Measurements from ENCODE around the gene MX1.

The MX1 gene

DNA sequence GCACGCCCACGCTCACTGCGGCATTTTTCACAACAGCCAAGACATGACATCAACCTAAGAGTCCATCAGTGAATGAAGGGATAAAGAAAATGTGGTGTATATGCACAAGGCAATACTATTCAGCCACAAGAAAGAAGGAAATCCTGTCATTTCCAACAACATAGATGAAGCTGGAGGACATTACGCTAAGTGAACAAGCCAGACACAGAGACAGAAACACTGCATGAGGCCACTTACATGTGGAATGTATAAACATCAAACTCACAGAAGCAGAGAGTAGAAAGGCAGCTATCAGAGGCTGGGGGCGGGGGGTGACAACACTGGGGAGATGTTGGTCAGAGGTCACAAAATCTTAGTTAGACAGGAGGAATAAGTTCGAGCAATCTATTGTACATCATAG lies 61.0 kb downstream of the MX1 start:
- Mint-ChIP-seq H3K4me3 (no peak overlapping the region), H3K27me3 (ENCODE audit: low read depth, poor library complexity) (peaks cover 6% of the 10 kb centered on the region), H3K36me3 (ENCODE audit: low read depth) (no peaks in the 10 kb centered on the region), H3K4me1 (peaks cover 16% of the 10 kb centered on the region), H3K9me3 (no peaks in the 10 kb centered on the region), H3K27ac (no peak overlapping the region)
- no peak for DNase-seq
- TF ChIP-seq, protein P1, sequence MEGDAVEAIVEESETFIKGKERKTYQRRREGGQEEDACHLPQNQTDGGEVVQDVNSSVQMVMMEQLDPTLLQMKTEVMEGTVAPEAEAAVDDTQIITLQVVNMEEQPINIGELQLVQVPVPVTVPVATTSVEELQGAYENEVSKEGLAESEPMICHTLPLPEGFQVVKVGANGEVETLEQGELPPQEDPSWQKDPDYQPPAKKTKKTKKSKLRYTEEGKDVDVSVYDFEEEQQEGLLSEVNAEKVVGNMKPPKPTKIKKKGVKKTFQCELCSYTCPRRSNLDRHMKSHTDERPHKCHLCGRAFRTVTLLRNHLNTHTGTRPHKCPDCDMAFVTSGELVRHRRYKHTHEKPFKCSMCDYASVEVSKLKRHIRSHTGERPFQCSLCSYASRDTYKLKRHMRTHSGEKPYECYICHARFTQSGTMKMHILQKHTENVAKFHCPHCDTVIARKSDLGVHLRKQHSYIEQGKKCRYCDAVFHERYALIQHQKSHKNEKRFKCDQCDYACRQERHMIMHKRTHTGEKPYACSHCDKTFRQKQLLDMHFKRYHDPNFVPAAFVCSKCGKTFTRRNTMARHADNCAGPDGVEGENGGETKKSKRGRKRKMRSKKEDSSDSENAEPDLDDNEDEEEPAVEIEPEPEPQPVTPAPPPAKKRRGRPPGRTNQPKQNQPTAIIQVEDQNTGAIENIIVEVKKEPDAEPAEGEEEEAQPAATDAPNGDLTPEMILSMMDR (IDR thresholded peaks at IDR 0.05): no peak

DNA sequence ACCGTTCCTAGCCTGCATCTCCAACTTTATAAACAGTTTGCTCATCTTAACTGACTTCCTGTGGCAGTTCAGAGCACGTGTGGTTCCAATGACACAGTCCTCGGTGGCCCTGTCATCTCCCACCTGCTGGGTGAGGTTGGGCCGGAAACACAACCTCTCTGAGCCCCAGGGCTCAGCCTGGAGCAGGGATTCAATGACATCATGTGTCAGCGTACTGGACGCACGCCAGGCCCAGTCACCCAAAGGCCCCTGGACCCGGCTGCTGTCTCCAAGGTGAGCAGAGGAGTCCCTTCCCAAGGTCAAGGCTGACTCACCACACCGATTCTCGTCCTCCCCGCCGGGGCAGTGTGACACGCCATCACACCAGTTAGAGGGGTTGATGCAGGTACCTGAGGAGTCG lies 62.0 kb downstream of the MX1 start:
- peaks cover 11% of the 10 kb centered on the region for H3K4me1 Mint-ChIP-seq
- no peaks in the 10 kb centered on the region for H3K9me3 Mint-ChIP-seq
- TF ChIP-seq, protein P1 (IDR thresholded peaks at IDR 0.05): no peak
- H3K36me3 Mint-ChIP-seq (ENCODE audit: low read depth): no peaks in the 10 kb centered on the region
- DNase-seq: no peak
- H3K27me3 Mint-ChIP-seq (ENCODE audit: low read depth, poor library complexity): peaks cover 6% of the 10 kb centered on the region
- H3K4me3 Mint-ChIP-seq: no peak overlapping the region
- no peak overlapping the region for H3K27ac Mint-ChIP-seq

DNA sequence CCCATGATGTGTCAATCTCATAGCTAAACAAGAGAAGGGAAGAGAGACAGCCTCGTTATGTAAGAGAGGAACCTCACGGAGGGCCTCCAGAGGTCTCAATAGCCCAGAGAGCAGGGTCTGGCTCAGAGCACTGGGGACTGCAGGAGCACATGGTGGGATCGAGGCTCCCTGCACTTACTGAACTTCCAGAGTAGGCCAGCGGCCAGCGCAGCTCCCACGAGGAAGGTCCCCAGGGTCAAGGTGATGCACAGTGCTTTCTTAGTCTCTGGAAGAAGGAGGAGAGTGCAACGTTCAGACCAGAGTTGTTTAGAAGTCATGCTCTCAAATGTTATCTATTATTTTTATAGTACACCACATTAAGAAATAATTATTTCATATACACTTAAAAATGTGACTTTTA lies 63.3 kb downstream of the MX1 start:
- Mint-ChIP-seq H3K27ac (peak overlapping the region; percentile 29), H3K9me3 (no peaks in the 10 kb centered on the region), H3K27me3 (ENCODE audit: low read depth, poor library complexity) (peaks cover 6% of the 10 kb centered on the region), H3K36me3 (ENCODE audit: low read depth) (no peaks in the 10 kb centered on the region), H3K4me3 (no peak overlapping the region), H3K4me1 (peaks cover 18% of the 10 kb centered on the region)
- DNase-seq: no peak
- TF ChIP-seq, protein P1 (IDR thresholded peaks at IDR 0.05): no peak

DNA sequence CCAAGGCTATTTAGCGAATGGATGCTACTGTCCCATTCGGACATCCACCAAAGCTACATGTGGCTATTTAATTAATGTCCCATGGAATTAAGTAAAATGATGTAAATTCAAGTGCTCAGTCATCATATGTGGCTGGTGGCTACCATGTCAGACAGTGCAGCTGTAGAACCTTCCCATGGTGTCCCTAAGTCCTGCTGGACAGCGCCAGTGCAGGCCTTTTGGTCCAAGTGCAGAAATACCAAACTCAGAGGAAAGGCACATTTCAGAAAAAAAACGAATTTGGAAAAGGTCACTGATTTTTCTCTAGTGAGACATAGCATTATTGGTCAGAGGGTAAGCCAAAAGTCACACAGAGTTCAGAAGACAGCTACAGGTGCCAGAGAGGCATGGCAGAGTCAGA lies 64.3 kb downstream of the MX1 start:
- H3K36me3 Mint-ChIP-seq (ENCODE audit: low read depth): no peaks in the 10 kb centered on the region
- TF ChIP-seq, protein P1 (IDR thresholded peaks at IDR 0.05): no peak
- no peaks in the 10 kb centered on the region for H3K9me3 Mint-ChIP-seq
- peaks cover 18% of the 10 kb centered on the region for H3K4me1 Mint-ChIP-seq
- no peak for DNase-seq
- no peak overlapping the region for H3K4me3 Mint-ChIP-seq
- no peak overlapping the region for H3K27ac Mint-ChIP-seq
- peaks cover 6% of the 10 kb centered on the region for H3K27me3 Mint-ChIP-seq (ENCODE audit: low read depth, poor library complexity)

DNA sequence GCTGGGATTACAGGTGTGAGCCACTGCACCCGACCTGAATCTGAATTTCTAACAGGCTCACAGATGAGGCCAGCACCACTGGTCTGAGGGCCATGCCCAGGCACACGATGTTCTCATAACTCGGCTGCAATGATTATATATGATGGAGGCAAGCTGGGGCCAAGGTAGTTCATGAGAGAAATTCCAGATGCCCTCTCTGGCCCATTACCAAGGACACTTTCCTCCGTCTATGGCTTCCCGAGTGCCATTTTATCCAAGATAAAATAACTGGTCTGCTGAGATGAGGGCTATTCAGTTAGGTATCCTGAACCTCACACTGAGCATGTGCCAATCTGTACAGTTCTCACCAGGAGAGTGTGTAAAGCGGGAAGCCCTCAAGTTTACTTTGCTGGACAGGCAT lies 65.4 kb downstream of the MX1 start:
- H3K36me3 Mint-ChIP-seq (ENCODE audit: low read depth): no peaks in the 10 kb centered on the region

DNA sequence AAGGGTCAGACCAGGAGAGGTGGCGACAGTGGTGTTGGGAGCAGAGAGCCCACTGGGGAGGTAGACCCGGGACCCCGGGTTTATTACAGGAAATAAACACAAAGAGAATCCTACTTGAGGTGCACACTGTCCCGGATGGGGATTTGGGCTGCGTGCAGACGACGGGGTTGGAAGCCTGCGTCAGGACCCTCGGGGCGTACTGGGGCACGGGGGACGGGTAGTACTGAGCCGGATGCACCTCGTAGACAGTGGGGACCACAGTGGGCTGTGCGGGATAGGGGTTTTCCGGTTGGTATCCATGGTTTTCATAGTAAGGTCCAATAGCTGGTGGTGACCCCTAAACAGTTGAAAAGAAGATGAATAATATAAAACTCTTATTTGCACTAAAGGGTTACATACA lies 68.2 kb downstream of the MX1 start:
- H3K27ac Mint-ChIP-seq: no peak overlapping the region
- peaks cover 20% of the 10 kb centered on the region for H3K27me3 Mint-ChIP-seq (ENCODE audit: low read depth, poor library complexity)
- H3K9me3 Mint-ChIP-seq: no peaks in the 10 kb centered on the region
- no peak overlapping the region for H3K4me3 Mint-ChIP-seq
- H3K4me1 Mint-ChIP-seq: peaks cover 14% of the 10 kb centered on the region
- TF ChIP-seq, protein P1 (IDR thresholded peaks at IDR 0.05): no peak
- no peaks in the 10 kb centered on the region for H3K36me3 Mint-ChIP-seq (ENCODE audit: low read depth)
- DNase-seq: no peak

More for the DNA sequence above, 65.4 kb downstream of the MX1 start:
- DNase-seq: no peak
- Mint-ChIP-seq H3K27ac (no peak overlapping the region), H3K9me3 (no peaks in the 10 kb centered on the region), H3K27me3 (ENCODE audit: low read depth, poor library complexity) (peaks cover 6% of the 10 kb centered on the region), H3K4me3 (no peak overlapping the region), H3K4me1 (peaks cover 17% of the 10 kb centered on the region)
- TF ChIP-seq, protein P1 (IDR thresholded peaks at IDR 0.05): no peak

All from nephron progenitor cell (in vitro differentiated cells).